ENCODE results near the gene ASPG.

DNA sequence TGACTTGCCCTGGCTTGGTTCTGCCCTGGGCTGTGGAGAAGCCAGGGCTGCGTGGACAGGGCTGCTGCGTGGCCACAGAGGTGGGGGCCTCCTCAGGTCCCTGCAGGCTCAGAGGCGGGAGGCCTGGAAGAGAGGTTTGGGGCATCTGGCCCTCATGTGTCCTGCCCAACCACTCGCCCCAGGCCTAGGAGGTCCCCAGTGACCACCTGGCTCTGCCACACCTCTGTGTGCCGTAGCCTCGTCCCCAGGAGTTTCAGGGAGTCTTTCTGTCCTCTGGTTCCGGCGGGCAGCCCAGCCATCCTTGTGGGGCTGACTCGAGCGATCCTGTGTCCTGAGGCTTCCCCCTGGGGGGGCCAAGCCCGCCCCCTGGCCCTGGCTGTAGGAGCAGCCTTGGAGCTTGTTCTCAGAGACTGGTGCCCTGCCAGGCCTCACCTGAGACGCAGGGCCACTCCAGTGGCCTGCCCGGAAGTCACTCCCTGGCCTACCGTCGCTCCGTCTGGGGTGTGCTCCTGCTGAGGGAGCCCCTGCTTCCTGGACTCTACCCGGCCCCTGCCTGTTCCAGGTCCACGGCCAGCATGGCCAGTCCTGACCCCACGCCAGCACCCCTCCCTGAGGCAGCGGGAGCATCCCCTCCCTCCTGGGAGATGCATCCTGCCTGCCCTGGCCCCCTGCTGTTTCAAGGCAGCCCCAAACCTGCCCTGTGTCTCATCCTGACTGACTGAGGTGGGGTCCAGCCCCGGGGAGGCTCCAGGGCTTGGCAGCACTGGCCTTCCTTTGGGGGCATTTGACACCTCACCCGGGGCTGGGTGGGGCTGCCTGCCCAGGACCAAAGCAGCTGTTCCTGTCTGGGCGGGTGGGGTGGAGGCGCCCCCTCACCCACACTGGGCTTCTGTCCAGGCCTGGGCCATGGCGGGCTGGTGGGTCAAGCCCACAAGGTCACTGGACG, 13.9 kb downstream of the ASPG start:
- no peak for TF ChIP-seq EZH2 (IDR thresholded peaks at IDR 0.05; ENCODE audit: insufficient read depth, poor library complexity, severe bottlenecking)
- no peak for TF ChIP-seq EZH2phosphoT487 (IDR thresholded peaks at IDR 0.05; ENCODE audit: insufficient read depth, low read depth)

All from GM23248 (cell line).